Vagina (tissue), 2 donors: ENCODE data around the gene ADARB1. TPM values are rescaled to one million over a fixed set of nuclear protein-coding genes. Genes with fewer than 3 reads are reported as not detected.

Experiments
- DNase-seq, 2 donors: peaks; one replicate each; pipeline ENCODE4 v3.0.0-alpha.2; 2017; ENCODE audit errors: extremely low spot score in 2 of 2
- H3K27ac ChIP-seq: fragments of 200-600 bp; sonication (generic); one replicate; pipeline ENCODE4 v1.5.1; 2019
- H3K27me3 ChIP-seq: fragments of 200-600 bp; sonication (generic); one replicate; pipeline ENCODE4 v1.5.1; 2019
- H3K36me3 ChIP-seq, 2 donors: fragments of 200-600 bp; sonication (generic); one replicate each; pipeline ENCODE4 v1.5.1; 2017 to 2019
- H3K4me1 ChIP-seq: fragments of 200-600 bp; sonication (generic); one replicate; pipeline ENCODE4 v1.5.1; 2019
- H3K4me3 ChIP-seq, 2 donors: fragments of 200-600 bp; sonication (generic); 1 replicate in 1 of 2; 2 replicates in 1 of 2; pipeline ENCODE4 v1.5.1; 2016 to 2019
- H3K9me3 ChIP-seq: fragments of 200-600 bp; sonication (generic); one replicate; pipeline ENCODE4 v1.5.1; 2019
- POLR2A ChIP-seq, 2 donors: fragments of 450-650 bp; IDR thresholded peaks; one replicate each; pipeline ENCODE4 v1.6.1; 2017; ENCODE audit warnings: antibody characterized with exemption in 2 of 2, mild to moderate bottlenecking in 2 of 2, moderate library complexity in 2 of 2
- POLR2AphosphoS5 ChIP-seq, 2 donors: sonication (generic); formaldehyde crosslinking; IDR thresholded peaks; one replicate each; pipeline ENCODE4 v1.9.0; 2017; ENCODE audit warnings: antibody characterized with exemption in 2 of 2, mild to moderate bottlenecking in 2 of 2, low read depth in 1 of 2; ENCODE audit not compliant: insufficient read depth in 1 of 2
- intact Hi-C: fragments of 100-400 bp; cut with DNase I; formaldehyde crosslinking; loops from one replicate; pipeline ENCODE4 v1.15.1; 2023
- total RNA-seq: library from RNA; depleted of rRNA; stranded (reverse); fragments of >200 nt; gene quantifications from one replicate; pipeline ENCODE4 v1.2.3, GENCODE V29; 2016
- TF ChIP-seq, protein P1 (sequence below), 3 experiments: fragments of 450-650 bp in 2 of 3; fragments of 200-600 bp in 1 of 3; sonication (generic) in 1 of 3; IDR thresholded peaks; one replicate each; pipeline ENCODE4 v1.5.1; 2017 to 2019; ENCODE audit warnings: antibody characterized with exemption in 3 of 3, mild to moderate bottlenecking in 2 of 3, moderate library complexity in 2 of 3

The ADARB1 gene
- total RNA-seq, 1 donor from 2014 or later = 19.6 TPM

DNA sequence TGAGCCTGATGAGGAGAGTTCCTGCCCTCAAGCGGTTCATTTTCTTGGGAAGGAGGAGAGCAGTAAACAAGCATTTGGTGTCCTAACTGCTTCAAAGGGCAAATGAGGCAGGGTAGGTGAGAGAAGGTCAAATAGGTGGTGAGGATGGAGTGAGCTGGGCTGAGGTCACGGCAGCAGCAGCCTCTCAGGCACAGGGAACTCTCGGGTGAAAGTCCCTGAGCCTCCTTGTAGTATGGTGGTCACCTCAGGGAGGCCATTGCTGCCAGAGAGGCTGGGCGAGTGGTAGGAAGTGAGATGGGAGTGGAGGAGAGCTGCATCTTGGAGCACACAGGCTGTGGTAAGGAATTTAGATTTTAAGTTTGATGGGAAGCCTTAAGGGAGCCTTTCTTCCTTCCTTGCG, 4.0 kb downstream of the ADARB1 start:
- Histone ChIP-seq H3K36me3 (no peaks in the 10 kb centered on the region), H3K27ac (no peak overlapping the region)
- intact Hi-C loops = loop anchor here (10.0 kb wide), 1 partner anchor 134 kb away; the partner anchor contains the start of gene SLX9

DNA sequence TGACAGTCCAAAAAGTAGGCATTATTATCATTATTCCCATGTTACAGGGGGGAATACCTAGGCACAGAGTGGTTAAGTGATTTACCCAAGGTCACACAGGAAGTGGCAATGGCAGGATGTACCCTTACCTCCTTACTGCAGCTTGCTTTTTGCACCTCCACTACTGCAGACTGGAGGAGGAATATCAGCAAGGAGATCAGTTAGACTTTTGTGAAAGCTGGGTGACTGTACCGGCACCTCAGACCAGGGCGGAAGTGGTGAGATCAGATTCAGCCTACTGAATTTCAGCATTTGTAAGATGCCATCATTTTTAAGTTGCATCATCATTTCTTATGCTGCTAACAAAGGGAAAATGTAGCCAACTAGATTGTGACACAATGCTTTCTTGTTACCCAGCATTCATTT, 4.5 kb downstream of the ADARB1 start:
- Histone ChIP-seq H3K9me3 (no peaks in the 10 kb centered on the region), H3K36me3 (no peaks in the 10 kb centered on the region), H3K27ac (no peak overlapping the region), H3K4me1 (peaks cover 44% of the 10 kb centered on the region), H3K4me3 (no peak overlapping the region), H3K27me3 (no peaks in the 10 kb centered on the region)
- intact Hi-C loops = loop anchor here (10.0 kb wide), 1 partner anchor 134 kb away; the partner anchor contains the start of gene SLX9
- TF ChIP-seq POLR2A (IDR thresholded peaks at IDR 0.05) = no peak
- no peak for TF ChIP-seq POLR2AphosphoS5 (IDR thresholded peaks at IDR 0.05; ENCODE audit: insufficient read depth in 1 of 2, low read depth in 1 of 2)
- TF ChIP-seq, protein P1, sequence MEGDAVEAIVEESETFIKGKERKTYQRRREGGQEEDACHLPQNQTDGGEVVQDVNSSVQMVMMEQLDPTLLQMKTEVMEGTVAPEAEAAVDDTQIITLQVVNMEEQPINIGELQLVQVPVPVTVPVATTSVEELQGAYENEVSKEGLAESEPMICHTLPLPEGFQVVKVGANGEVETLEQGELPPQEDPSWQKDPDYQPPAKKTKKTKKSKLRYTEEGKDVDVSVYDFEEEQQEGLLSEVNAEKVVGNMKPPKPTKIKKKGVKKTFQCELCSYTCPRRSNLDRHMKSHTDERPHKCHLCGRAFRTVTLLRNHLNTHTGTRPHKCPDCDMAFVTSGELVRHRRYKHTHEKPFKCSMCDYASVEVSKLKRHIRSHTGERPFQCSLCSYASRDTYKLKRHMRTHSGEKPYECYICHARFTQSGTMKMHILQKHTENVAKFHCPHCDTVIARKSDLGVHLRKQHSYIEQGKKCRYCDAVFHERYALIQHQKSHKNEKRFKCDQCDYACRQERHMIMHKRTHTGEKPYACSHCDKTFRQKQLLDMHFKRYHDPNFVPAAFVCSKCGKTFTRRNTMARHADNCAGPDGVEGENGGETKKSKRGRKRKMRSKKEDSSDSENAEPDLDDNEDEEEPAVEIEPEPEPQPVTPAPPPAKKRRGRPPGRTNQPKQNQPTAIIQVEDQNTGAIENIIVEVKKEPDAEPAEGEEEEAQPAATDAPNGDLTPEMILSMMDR (IDR thresholded peaks at IDR 0.05) = no peak
- DNase-seq = no peak

More for the DNA sequence above, 4.0 kb downstream of the ADARB1 start:
- H3K27me3 ChIP-seq = no peaks in the 10 kb centered on the region
- no peaks in the 10 kb centered on the region for H3K9me3 ChIP-seq
- DNase-seq = no peak
- H3K4me3 ChIP-seq = no peak overlapping the region
- no peak for TF ChIP-seq POLR2AphosphoS5 (IDR thresholded peaks at IDR 0.05; ENCODE audit: insufficient read depth in 1 of 2, low read depth in 1 of 2)
- TF ChIP-seq, protein P1 (IDR thresholded peaks at IDR 0.05) = no peak
- no peak for TF ChIP-seq POLR2A (IDR thresholded peaks at IDR 0.05)
- H3K4me1 ChIP-seq = peaks cover 47% of the 10 kb centered on the region

DNA sequence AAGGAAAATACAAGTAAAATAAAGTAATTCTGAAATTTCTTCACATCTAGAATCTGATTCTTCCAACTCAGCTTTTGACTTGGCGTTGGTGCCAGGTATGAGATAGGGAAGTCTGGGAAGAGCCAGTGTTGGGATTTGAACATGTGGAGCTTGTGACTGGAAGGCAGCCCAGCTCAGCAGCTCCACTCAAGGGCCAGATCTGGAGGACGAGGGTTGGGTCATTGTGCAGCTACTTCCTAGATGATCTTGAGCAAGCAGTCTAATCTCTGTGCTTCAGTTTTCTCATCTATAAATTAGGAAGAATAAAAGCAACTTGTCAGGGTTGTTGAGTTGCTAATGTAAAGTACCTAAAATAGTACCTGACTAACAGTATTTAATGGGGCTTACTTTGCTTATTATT, 5.0 kb downstream of the ADARB1 start:
- H3K9me3 ChIP-seq = no peaks in the 10 kb centered on the region
- H3K36me3 ChIP-seq = no peaks in the 10 kb centered on the region
- no peak for TF ChIP-seq POLR2A (IDR thresholded peaks at IDR 0.05)
- no peak for TF ChIP-seq POLR2AphosphoS5 (IDR thresholded peaks at IDR 0.05; ENCODE audit: insufficient read depth in 1 of 2, low read depth in 1 of 2)
- TF ChIP-seq, protein P1 (IDR thresholded peaks at IDR 0.05) = no peak
- no peak overlapping the region for H3K4me3 ChIP-seq
- no peaks in the 10 kb centered on the region for H3K27me3 ChIP-seq
- intact Hi-C loops = loop anchor here (10.0 kb wide), 1 partner anchor 135 kb away; the partner anchor contains the start of gene SLX9
- peaks cover 44% of the 10 kb centered on the region for H3K4me1 ChIP-seq
- no peak overlapping the region for H3K27ac ChIP-seq
- no peak for DNase-seq

GRCh38 chr21:45080232-45080631, 5.9 kb downstream of the ADARB1 start:
- Histone ChIP-seq H3K27ac (no peak overlapping the region), H3K36me3 (no peaks in the 10 kb centered on the region), H3K4me1 (peaks cover 41% of the 10 kb centered on the region), H3K9me3 (no peaks in the 10 kb centered on the region), H3K4me3 (no peak overlapping the region), H3K27me3 (no peaks in the 10 kb centered on the region)
- intact Hi-C loops = no loop called here
- TF ChIP-seq POLR2AphosphoS5 (IDR thresholded peaks at IDR 0.05; ENCODE audit: insufficient read depth in 1 of 2, low read depth in 1 of 2) = no peak
- no peak for TF ChIP-seq POLR2A (IDR thresholded peaks at IDR 0.05)
- TF ChIP-seq, protein P1 (IDR thresholded peaks at IDR 0.05) = no peak
- no peak for DNase-seq

DNA sequence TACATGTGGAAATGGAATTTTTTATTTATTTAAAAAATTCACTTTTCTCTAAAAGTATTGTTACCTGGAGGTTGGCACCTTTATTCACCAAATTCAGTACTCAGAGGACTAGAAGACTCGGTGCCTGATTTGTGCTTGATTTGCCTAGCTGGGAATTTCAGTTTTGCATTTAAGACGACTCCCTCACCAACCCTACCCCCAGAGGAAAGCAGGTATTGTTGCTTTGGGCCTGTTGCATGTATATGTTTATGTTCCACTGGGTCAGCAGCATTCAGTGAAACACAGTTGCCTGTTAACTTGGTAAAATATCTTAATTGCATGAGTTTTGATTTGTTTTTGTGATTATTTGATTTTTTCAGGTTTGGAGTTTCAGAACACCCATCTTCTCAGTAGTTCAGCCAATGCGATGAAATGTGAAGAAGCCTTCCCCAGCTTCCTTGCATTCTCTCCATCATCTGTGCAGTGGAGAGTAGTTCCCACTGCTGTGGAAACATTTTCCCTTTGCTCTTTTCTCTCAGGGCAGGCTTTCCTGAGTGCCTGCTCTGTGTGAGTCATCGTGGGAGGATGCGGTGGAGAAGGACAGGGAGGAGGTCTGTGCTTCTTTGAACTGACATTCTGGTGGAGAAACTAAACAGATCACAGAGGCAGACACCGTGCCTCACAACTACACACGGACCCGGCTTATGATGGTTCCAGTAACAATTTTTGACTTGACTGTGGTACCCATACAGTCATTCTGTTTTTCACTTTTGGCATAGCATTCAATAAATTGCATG, 6.4 kb downstream of the ADARB1 start:
- Histone ChIP-seq H3K36me3 (no peaks in the 10 kb centered on the region), H3K27ac (no peak overlapping the region), H3K9me3 (no peaks in the 10 kb centered on the region), H3K4me3 (no peak overlapping the region), H3K27me3 (no peaks in the 10 kb centered on the region), H3K4me1 (peaks cover 35% of the 10 kb centered on the region)
- TF ChIP-seq, protein P1 (IDR thresholded peaks at IDR 0.05) = no peak
- TF ChIP-seq POLR2A (IDR thresholded peaks at IDR 0.05) (no peak), POLR2AphosphoS5 (IDR thresholded peaks at IDR 0.05; ENCODE audit: insufficient read depth in 1 of 2, low read depth in 1 of 2) (no peak)
- intact Hi-C loops = no loop called here
- DNase-seq = no peak
